Left ventricle myocardium inferior (tissue), 1 donor: ENCODE data around the gene TNC. TPM values are rescaled to one million over a fixed set of nuclear protein-coding genes. Genes with fewer than 3 reads are reported as not detected.

Experiments used
- DNase-seq: peaks from one replicate; pipeline ENCODE4 v3.0.0-alpha.2; 2020
- H3K27ac ChIP-seq: fragments of 200-600 bp; replicated peaks from 2 replicates; pipeline ENCODE4 v1.8.0; 2021
- H3K27me3 ChIP-seq: fragments of 200-600 bp; 2 replicates; pipeline ENCODE4 v1.8.0; 2021; ENCODE audit warnings: low read depth
- H3K36me3 ChIP-seq: fragments of 200-600 bp; 2 replicates; pipeline ENCODE4 v1.8.0; 2021
- H3K4me1 ChIP-seq: fragments of 200-600 bp; 2 replicates; pipeline ENCODE4 v1.8.0; 2021
- H3K4me3 ChIP-seq: fragments of 200-600 bp; 2 replicates; pipeline ENCODE4 v1.8.0; 2021; ENCODE audit warnings: mild to moderate bottlenecking, moderate library complexity
- H3K9me3 ChIP-seq: fragments of 200-600 bp; replicated peaks from 2 replicates; pipeline ENCODE4 v1.8.0; 2021
- intact Hi-C: fragments of 100-400 bp; cut with micrococcal nuclease; formaldehyde crosslinking; loops from one replicate; pipeline ENCODE4 v1.11.0; 2022
- total RNA-seq: library from RNA; stranded (reverse); fragmentation: NEBNext Ultra II Directional; extraction: Animal tissue kit (Norgen Biotek cat#: 25700); gene quantifications from one replicate; pipeline ENCODE4 v1.2.1, GENCODE V29; 2021
- TF ChIP-seq, protein P1 (sequence below): fragments of 200-600 bp; IDR thresholded peaks from 2 replicates; pipeline ENCODE4 v1.8.0; 2021; ENCODE audit warnings: antibody characterized with exemption, mild to moderate bottlenecking, borderline replicate concordance
- donor health status: DM: no; HTN: yes; CAD: no; lungs with severe emphysema.

The TNC gene
- total RNA-seq, 1 donor from 2014 or later, result 3.4 TPM

DNA sequence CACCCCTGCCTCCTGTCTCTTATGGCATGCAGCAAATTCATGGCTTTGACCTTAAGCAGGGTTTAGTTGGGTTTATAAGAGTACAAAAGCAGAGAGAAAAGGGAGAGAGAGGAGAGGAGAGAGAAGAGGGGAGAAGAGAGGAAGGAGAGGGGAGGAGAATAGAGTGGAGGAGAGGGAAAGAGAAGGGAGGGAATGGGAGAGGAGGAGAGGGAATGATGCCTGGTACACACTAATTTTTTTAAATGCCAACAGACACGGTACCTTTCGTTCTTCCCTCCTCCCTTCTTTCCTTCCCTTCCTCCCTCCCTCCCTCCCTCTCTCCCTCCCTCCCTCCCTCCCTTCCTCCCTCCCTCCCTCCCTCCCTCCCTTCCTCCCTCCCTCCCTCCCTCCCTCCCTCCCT, 48.7 kb downstream of the TNC start:
- Histone ChIP-seq H3K4me1 (no peaks in the 10 kb centered on the region), H3K36me3 (no peaks in the 10 kb centered on the region)
- no peak for DNase-seq

DNA sequence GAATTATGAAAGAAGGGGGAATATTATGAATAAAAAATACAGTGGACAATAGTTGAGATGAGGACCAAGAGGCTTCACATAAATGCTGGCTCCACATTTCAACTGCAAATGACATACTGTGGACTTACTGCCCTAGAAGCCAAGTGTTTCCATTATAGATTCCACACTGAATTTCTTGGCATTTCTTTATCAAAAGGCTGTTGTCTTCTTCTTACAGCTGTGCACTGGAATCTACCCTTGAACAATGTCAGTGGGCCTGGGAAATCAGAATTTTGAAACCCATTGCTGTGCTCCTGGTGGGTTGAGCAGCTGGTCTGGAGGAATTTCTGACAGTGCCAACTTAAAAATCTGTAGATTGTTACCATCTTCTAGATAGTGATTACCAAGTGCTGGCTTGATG, 49.9 kb downstream of the TNC start:
- Histone ChIP-seq H3K9me3 (no peaks in the 10 kb centered on the region), H3K4me1 (no peaks in the 10 kb centered on the region), H3K36me3 (no peaks in the 10 kb centered on the region), H3K27ac (no peak overlapping the region), H3K27me3 (peaks cover 40% of the 10 kb centered on the region), H3K4me3 (no peak overlapping the region)
- DNase-seq, result no peak
- TF ChIP-seq, protein P1, sequence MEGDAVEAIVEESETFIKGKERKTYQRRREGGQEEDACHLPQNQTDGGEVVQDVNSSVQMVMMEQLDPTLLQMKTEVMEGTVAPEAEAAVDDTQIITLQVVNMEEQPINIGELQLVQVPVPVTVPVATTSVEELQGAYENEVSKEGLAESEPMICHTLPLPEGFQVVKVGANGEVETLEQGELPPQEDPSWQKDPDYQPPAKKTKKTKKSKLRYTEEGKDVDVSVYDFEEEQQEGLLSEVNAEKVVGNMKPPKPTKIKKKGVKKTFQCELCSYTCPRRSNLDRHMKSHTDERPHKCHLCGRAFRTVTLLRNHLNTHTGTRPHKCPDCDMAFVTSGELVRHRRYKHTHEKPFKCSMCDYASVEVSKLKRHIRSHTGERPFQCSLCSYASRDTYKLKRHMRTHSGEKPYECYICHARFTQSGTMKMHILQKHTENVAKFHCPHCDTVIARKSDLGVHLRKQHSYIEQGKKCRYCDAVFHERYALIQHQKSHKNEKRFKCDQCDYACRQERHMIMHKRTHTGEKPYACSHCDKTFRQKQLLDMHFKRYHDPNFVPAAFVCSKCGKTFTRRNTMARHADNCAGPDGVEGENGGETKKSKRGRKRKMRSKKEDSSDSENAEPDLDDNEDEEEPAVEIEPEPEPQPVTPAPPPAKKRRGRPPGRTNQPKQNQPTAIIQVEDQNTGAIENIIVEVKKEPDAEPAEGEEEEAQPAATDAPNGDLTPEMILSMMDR, result no peak
- intact Hi-C loops, result no loop called here

More for the DNA sequence above, 48.7 kb downstream of the TNC start:
- Histone ChIP-seq H3K4me3 (no peak overlapping the region), H3K9me3 (no peaks in the 10 kb centered on the region), H3K27ac (no peak overlapping the region), H3K27me3 (peaks cover 39% of the 10 kb centered on the region)
- TF ChIP-seq, protein P1, result no peak
- intact Hi-C loops, result no loop called here

DNA sequence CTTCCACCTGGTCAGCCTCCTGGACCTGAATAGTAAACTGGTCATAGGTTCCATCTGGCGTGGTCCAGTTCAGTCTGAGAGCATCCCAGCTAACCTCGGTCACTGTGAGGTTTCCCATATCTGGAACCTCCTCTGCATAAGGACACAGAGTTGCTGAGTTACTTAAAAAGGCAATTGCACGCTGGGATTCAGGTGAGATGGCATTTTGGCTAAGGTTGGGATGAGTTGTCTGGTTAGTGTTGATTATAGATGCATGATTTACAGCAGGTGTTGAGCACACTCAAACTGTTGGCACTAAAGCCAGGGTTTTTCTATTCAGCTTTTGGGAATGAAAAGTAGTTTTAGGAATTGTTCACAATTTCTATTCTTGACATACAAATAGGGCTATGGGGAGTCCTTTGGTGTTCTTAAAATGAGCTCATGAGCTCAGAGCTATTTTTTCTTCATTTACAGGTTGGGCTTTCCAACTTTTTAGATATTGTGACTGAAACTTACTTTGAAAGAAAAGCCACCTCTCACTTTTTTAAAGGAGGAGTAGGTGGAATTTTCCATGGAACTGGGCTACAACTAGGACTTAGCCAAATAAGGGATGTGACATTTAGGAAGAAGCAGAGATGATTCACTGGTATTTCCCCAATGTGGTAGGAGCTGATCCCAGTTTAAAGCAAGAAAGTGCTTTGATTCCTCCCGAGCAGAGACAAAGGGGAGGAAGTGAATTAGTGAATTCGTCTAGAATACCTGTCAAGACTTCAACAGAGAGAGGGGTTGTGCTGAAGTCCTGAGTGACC, 54.7 kb downstream of the TNC start:
- TF ChIP-seq, protein P1, result no peak
- intact Hi-C loops, result no loop called here
- no peak overlapping the region for H3K27ac ChIP-seq
- H3K27me3 ChIP-seq, result peaks cover 13% of the 10 kb centered on the region
- H3K4me1 ChIP-seq, result no peaks in the 10 kb centered on the region
- no peaks in the 10 kb centered on the region for H3K36me3 ChIP-seq
- no peak overlapping the region for H3K4me3 ChIP-seq
- no peaks in the 10 kb centered on the region for H3K9me3 ChIP-seq
- no peak for DNase-seq

DNA sequence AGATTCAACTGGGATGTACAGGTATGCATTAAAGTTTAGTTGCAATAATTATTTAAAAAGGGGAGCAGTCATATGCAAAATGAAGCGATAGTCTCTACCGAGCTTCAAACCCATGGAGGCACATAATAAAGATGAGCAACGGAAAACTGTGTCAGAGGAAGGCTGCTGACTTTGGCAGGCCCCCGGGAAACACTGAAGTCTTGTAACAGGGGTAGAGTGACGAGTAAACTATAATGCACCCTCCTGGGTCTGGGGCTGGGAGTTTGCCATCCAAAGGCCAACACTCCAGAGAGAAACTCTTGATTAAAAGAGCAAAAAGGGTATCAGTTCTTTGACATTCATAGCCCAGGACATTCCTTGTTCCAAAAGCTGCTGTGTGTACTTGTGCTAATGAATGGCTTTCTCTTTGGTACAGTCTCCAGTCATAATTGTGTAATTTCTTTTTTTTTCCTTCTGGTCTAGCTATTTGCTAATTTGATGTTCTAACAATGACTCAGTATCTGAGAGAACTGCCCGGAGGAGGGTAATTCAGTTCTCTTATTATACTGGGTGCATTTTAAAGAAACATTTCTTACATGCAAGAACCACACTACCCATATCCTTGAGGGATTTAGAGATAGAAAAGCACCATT, 59.2 kb downstream of the TNC start:
- Histone ChIP-seq H3K4me1 (no peaks in the 10 kb centered on the region), H3K27ac (no peak overlapping the region), H3K4me3 (no peak overlapping the region), H3K9me3 (no peaks in the 10 kb centered on the region), H3K36me3 (no peaks in the 10 kb centered on the region), H3K27me3 (peaks cover 22% of the 10 kb centered on the region)
- DNase-seq, result no peak
- TF ChIP-seq, protein P1, result no peak
- intact Hi-C loops, result no loop called here

DNA sequence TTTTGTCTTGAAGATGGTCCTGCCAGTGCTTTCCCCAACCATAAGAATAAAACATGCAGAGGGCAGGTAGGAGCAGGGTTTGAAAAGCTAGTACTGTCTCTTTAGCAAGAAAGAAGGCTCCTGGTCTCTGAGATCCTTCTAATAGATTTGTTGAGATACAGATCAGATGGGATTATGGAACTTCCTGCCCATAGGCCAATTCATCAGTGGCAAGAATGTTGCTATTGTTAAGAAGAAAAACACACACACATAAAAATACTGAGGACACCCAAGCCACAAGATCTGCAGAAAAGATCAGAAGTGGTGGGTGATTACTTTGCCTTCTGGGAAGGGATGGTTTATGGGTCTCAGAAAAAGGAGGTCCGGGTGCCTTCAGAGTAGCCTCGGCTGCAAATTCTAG, 59.8 kb downstream of the TNC start:
- Histone ChIP-seq H3K36me3 (no peaks in the 10 kb centered on the region), H3K27me3 (peaks cover 24% of the 10 kb centered on the region), H3K4me1 (no peaks in the 10 kb centered on the region), H3K4me3 (no peak overlapping the region), H3K9me3 (no peaks in the 10 kb centered on the region), H3K27ac (no peak overlapping the region)
- TF ChIP-seq, protein P1, result no peak
- intact Hi-C loops, result no loop called here
- no peak for DNase-seq
